GM12878 (cell line): Measurements from ENCODE around the gene NPVF.

Experiments used
- ASH2L ChIP-seq: fragments of 300-600, 200-600 bp; sonication (generic); IDR thresholded peaks from 2 replicates; pipeline ENCODE4 v1.6.1; 2017; ENCODE audit warnings: low read depth, mild to moderate bottlenecking, borderline replicate concordance
- CREB1 ChIP-seq: IDR thresholded peaks from 2 replicates; pipeline ENCODE4 v1.6.1; 2012; ENCODE audit warnings: low read depth, mild to moderate bottlenecking, inconsistent platforms
- CTCF ChIP-seq, 3 experiments: IDR thresholded peaks in 2 of 3; conservative IDR thresholded peaks in 1 of 3; 2 replicates each; pipeline ENCODE4 v1.5.1; 2011; ENCODE audit warnings: low read depth in 3 of 3, low read length in 3 of 3, mild to moderate bottlenecking in 3 of 3, control low read depth in 2 of 3, moderate library complexity in 2 of 3, inconsistent platforms in 1 of 3, mixed read lengths in 1 of 3; ENCODE audit not compliant: control insufficient read depth in 2 of 3, insufficient read depth in 1 of 3; ENCODE audit errors: extremely low read depth in 1 of 3
- ESRRA ChIP-seq: IDR thresholded peaks from 2 replicates; pipeline ENCODE4 v1.6.1; 2012; ENCODE audit warnings: mild to moderate bottlenecking, low read length, improper control_type of control experiment
- HCFC1 ChIP-seq: fragments of 150-350 bp; IDR thresholded peaks from 2 replicates; pipeline ENCODE4 v1.6.1; 2014; ENCODE audit warnings: low read length
- MTA3 ChIP-seq: IDR thresholded peaks from 2 replicates; pipeline ENCODE4 v1.6.1; 2012; ENCODE audit warnings: low read length, inconsistent platforms, borderline replicate concordance
- NFYB ChIP-seq: IDR thresholded peaks from 2 replicates; pipeline ENCODE4 v1.6.1; 2011; ENCODE audit warnings: low read depth, mild to moderate bottlenecking, low read length, improper control_type of control experiment, moderate library complexity; ENCODE audit not compliant: insufficient read depth
- PAX5 ChIP-seq: IDR thresholded peaks from 2 replicates; pipeline ENCODE4 v1.6.1; 2011; ENCODE audit warnings: low read depth, low read length, borderline replicate concordance
- PML ChIP-seq: IDR thresholded peaks from 2 replicates; pipeline ENCODE4 v1.6.1; 2012; ENCODE audit warnings: low read length, inconsistent platforms
- POLR2A ChIP-seq: IDR thresholded peaks from 2 replicates; pipeline ENCODE4 v1.6.1; 2011; ENCODE audit warnings: low read depth, mild to moderate bottlenecking, low read length
- POLR2AphosphoS5 ChIP-seq: IDR thresholded peaks from 2 replicates; pipeline ENCODE4 v1.6.1; 2011; ENCODE audit warnings: mild to moderate bottlenecking, low read length, inconsistent platforms
- SMC3 ChIP-seq: IDR thresholded peaks from 2 replicates; pipeline ENCODE4 v1.6.1; 2011; ENCODE audit warnings: low read length, improper control_type of control experiment, borderline replicate concordance
- SP1 ChIP-seq: IDR thresholded peaks from one replicate; pipeline ENCODE4 v1.6.1; 2011; ENCODE audit warnings: low read depth, low read length
- TAF1 ChIP-seq: IDR thresholded peaks from 2 replicates; pipeline ENCODE4 v1.6.1; 2011; ENCODE audit warnings: mild to moderate bottlenecking, low read depth, low read length, borderline replicate concordance

DNA sequence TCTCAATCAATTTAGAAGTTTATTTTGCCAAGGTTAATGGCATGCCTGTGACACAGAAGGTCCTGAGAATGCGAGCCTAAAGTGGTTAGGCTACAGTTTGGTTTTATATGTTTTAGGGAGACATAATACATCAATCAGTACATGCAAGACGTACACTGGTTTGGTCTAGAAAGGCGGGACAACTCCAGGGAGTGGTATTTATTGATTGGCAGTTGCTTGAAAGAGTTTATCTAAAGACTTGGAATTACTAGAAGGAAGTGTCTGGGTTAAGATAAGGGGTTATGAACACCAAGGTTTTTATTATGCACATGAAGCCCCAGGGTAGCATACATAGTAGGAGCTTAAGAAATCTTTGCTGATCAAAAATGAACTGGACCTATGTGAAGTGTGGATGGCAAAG is 21.5 kb downstream of the NPVF start:
- no peak for TF ChIP-seq SMC3
- no peak for TF ChIP-seq TAF1
- no peak for TF ChIP-seq CTCF (IDR thresholded peaks at IDR 0.05 in 2 of 3, conservative IDR thresholded peaks at IDR 0.05 in 1 of 3; ENCODE audit: control insufficient read depth in 2 of 3, extremely low read depth in 1 of 3, insufficient read depth in 1 of 3, low read depth in 3 of 3, low read length in 3 of 3)
- TF ChIP-seq PML = no peak
- TF ChIP-seq PAX5 = no peak
- no peak for TF ChIP-seq ASH2L
- TF ChIP-seq ESRRA = no peak
- TF ChIP-seq POLR2A = no peak
- TF ChIP-seq SP1 = no peak
- TF ChIP-seq NFYB = no peak
- TF ChIP-seq POLR2AphosphoS5 = no peak
- TF ChIP-seq MTA3 = no peak
- TF ChIP-seq HCFC1 = no peak
- no peak for TF ChIP-seq CREB1
